ENCODE measurements around the gene PDX1.

The PDX1 gene

GRCh38 chr13:27954406-27954851, 34.6 kb downstream of the PDX1 start:
- no peak overlapping the region for H3K23ac ChIP-seq (ENCODE audit: low read length)
- H2AFZ ChIP-seq (ENCODE audit: insufficient read depth, low read length, poor library complexity) = peak overlapping the region; percentile 93
- peaks cover 7 to 9% of the 10 kb centered on the region in 2 experiments for H3K4me1 ChIP-seq (ENCODE audit: control insufficient read depth in 1 of 2, insufficient read depth in 2 of 2, low read length in 2 of 2)
- no peak overlapping the region for H2AK5ac ChIP-seq (ENCODE audit: low read length)
- H3K18ac ChIP-seq (ENCODE audit: low read length) = peak overlapping the region; percentile 61
- H2BK120ac ChIP-seq (ENCODE audit: insufficient read depth, low read length, poor library complexity) = peak overlapping the region; percentile 86
- H3K36me3 ChIP-seq (ENCODE audit: control insufficient read depth in 1 of 2, insufficient read depth in 2 of 2, low read length in 2 of 2) = no peaks in the 10 kb centered on the region
- peaks cover 3% of the 10 kb centered on the region for H3K79me2 ChIP-seq (ENCODE audit: control insufficient read depth, insufficient read depth, low read length, poor library complexity)
- no CpG with 5 or more reads among the region's 56 CpGs for WGBS (ENCODE audit: extremely low coverage, insufficient coverage, insufficient read length)
- H3K4me3 ChIP-seq (ENCODE audit: low read depth, low read length) = peak overlapping the region; percentile 62
- H2BK5ac ChIP-seq (ENCODE audit: low read depth, low read length, poor library complexity) = peak overlapping the region; percentile 64
- H3K4ac ChIP-seq (ENCODE audit: low read depth, low read length) = peak overlapping the region; percentile 70
- H4K91ac ChIP-seq (ENCODE audit: low read depth, low read length) = peak overlapping the region; percentile 84
- peak overlapping the region; percentile 10 for H3K9ac ChIP-seq (ENCODE audit: low read length)
- peak overlapping the region; percentile 84 for H4K8ac ChIP-seq (ENCODE audit: low read depth, low read length)
- H4K12ac ChIP-seq (ENCODE audit: low read depth, low read length) = peak overlapping the region; percentile 61
- no peak overlapping the region for H2BK12ac ChIP-seq (ENCODE audit: low read length)
- peak overlapping the region; percentile 20 for H3K27ac ChIP-seq (ENCODE audit: low read depth, low read length)
- H3K4me2 ChIP-seq (ENCODE audit: low read length) = peak overlapping the region; percentile 78
- DNase-seq = peak; percentile 25 to 33
- H3K79me1 ChIP-seq (ENCODE audit: low read length) = peaks cover 11% of the 10 kb centered on the region
- H3K27me3 ChIP-seq (ENCODE audit: insufficient read depth, low read length) = peaks cover 4% of the 10 kb centered on the region
- peak overlapping the region; percentile 83 for H3K14ac ChIP-seq (ENCODE audit: low read length)
- H3K9me3 ChIP-seq (ENCODE audit: insufficient read depth, low read depth, low read length) = no peaks in the 10 kb centered on the region

GRCh38 chr13:27955014-27955591, 35.3 kb downstream of the PDX1 start:
- no peak overlapping the region for H3K27ac ChIP-seq (ENCODE audit: low read depth, low read length)
- H4K8ac ChIP-seq (ENCODE audit: low read depth, low read length) = no peak overlapping the region
- H4K12ac ChIP-seq (ENCODE audit: low read depth, low read length) = no peak overlapping the region
- no peak overlapping the region for H2BK120ac ChIP-seq (ENCODE audit: insufficient read depth, low read length, poor library complexity)
- H3K4ac ChIP-seq (ENCODE audit: low read depth, low read length) = no peak overlapping the region
- H3K9ac ChIP-seq (ENCODE audit: low read length) = no peak overlapping the region
- H3K4me2 ChIP-seq (ENCODE audit: low read length) = no peak overlapping the region
- H3K18ac ChIP-seq (ENCODE audit: low read length) = no peak overlapping the region
- H2AK5ac ChIP-seq (ENCODE audit: low read length) = no peak overlapping the region
- no peaks in the 10 kb centered on the region for H3K36me3 ChIP-seq (ENCODE audit: control insufficient read depth in 1 of 2, insufficient read depth in 2 of 2, low read length in 2 of 2)
- no peak overlapping the region for H4K91ac ChIP-seq (ENCODE audit: low read depth, low read length)
- H2BK12ac ChIP-seq (ENCODE audit: low read length) = no peak overlapping the region
- H2BK5ac ChIP-seq (ENCODE audit: low read depth, low read length, poor library complexity) = no peak overlapping the region
- peaks cover 3% of the 10 kb centered on the region for H3K79me2 ChIP-seq (ENCODE audit: control insufficient read depth, insufficient read depth, low read length, poor library complexity)
- no peak overlapping the region for H3K23ac ChIP-seq (ENCODE audit: low read length)
- peaks cover 7 to 9% of the 10 kb centered on the region in 2 experiments for H3K4me1 ChIP-seq (ENCODE audit: control insufficient read depth in 1 of 2, insufficient read depth in 2 of 2, low read length in 2 of 2)
- H3K27me3 ChIP-seq (ENCODE audit: insufficient read depth, low read length) = peaks cover 7% of the 10 kb centered on the region
- no CpG with 5 or more reads among the region's 11 CpGs for WGBS (ENCODE audit: extremely low coverage, insufficient coverage, insufficient read length)
- no peak overlapping the region for H3K14ac ChIP-seq (ENCODE audit: low read length)
- no peak overlapping the region for H2AFZ ChIP-seq (ENCODE audit: insufficient read depth, low read length, poor library complexity)
- H3K79me1 ChIP-seq (ENCODE audit: low read length) = peaks cover 11% of the 10 kb centered on the region
- no peak overlapping the region for H3K4me3 ChIP-seq (ENCODE audit: low read depth, low read length)
- H3K9me3 ChIP-seq (ENCODE audit: insufficient read depth, low read depth, low read length) = no peaks in the 10 kb centered on the region
- no peak for DNase-seq

GRCh38 chr13:27956576-27957300, 36.9 kb downstream of the PDX1 start:
- H3K4me3 ChIP-seq (ENCODE audit: low read depth, low read length) = no peak overlapping the region
- no peak overlapping the region for H2BK120ac ChIP-seq (ENCODE audit: insufficient read depth, low read length, poor library complexity)
- H3K36me3 ChIP-seq (ENCODE audit: control insufficient read depth in 1 of 2, insufficient read depth in 2 of 2, low read length in 2 of 2) = no peaks in the 10 kb centered on the region
- H4K91ac ChIP-seq (ENCODE audit: low read depth, low read length) = no peak overlapping the region
- peaks cover 3% of the 10 kb centered on the region for H3K79me2 ChIP-seq (ENCODE audit: control insufficient read depth, insufficient read depth, low read length, poor library complexity)
- WGBS (ENCODE audit: extremely low coverage, insufficient coverage, insufficient read length) = no CpG with 5 or more reads among the region's 5 CpGs
- H3K9ac ChIP-seq (ENCODE audit: low read length) = no peak overlapping the region
- H3K4me2 ChIP-seq (ENCODE audit: low read length) = peak overlapping the region; percentile 23
- no peak overlapping the region for H3K23ac ChIP-seq (ENCODE audit: low read length)
- peaks cover 11% of the 10 kb centered on the region for H3K79me1 ChIP-seq (ENCODE audit: low read length)
- H3K27me3 ChIP-seq (ENCODE audit: insufficient read depth, low read length) = peaks cover 12% of the 10 kb centered on the region
- H4K12ac ChIP-seq (ENCODE audit: low read depth, low read length) = no peak overlapping the region
- no peak for DNase-seq
- H3K18ac ChIP-seq (ENCODE audit: low read length) = no peak overlapping the region
- no peak overlapping the region for H2BK12ac ChIP-seq (ENCODE audit: low read length)
- no peaks in the 10 kb centered on the region for H3K9me3 ChIP-seq (ENCODE audit: insufficient read depth, low read depth, low read length)
- no peak overlapping the region for H4K8ac ChIP-seq (ENCODE audit: low read depth, low read length)
- no peak overlapping the region for H3K14ac ChIP-seq (ENCODE audit: low read length)
- peaks cover 18 to 22% of the 10 kb centered on the region in 2 experiments for H3K4me1 ChIP-seq (ENCODE audit: control insufficient read depth in 1 of 2, insufficient read depth in 2 of 2, low read length in 2 of 2)
- H2BK5ac ChIP-seq (ENCODE audit: low read depth, low read length, poor library complexity) = no peak overlapping the region
- H3K27ac ChIP-seq (ENCODE audit: low read depth, low read length) = no peak overlapping the region
- no peak overlapping the region for H3K4ac ChIP-seq (ENCODE audit: low read depth, low read length)
- H2AK5ac ChIP-seq (ENCODE audit: low read length) = no peak overlapping the region
- H2AFZ ChIP-seq (ENCODE audit: insufficient read depth, low read length, poor library complexity) = no peak overlapping the region

GRCh38 chr13:27959976-27960361, 40.2 kb downstream of the PDX1 start:
- DNase-seq = no peak
- Histone ChIP-seq H3K14ac (ENCODE audit: low read length) (no peak overlapping the region), H3K18ac (ENCODE audit: low read length) (no peak overlapping the region), H2AFZ (ENCODE audit: insufficient read depth, low read length, poor library complexity) (no peak overlapping the region), H3K9me3 (ENCODE audit: insufficient read depth, low read depth, low read length) (no peaks in the 10 kb centered on the region), H3K9ac (ENCODE audit: low read length) (no peak overlapping the region), H3K79me2 (ENCODE audit: control insufficient read depth, insufficient read depth, low read length, poor library complexity) (no peaks in the 10 kb centered on the region), H3K79me1 (ENCODE audit: low read length) (peaks cover 2% of the 10 kb centered on the region), H3K27ac (ENCODE audit: low read depth, low read length) (no peak overlapping the region), H2BK12ac (ENCODE audit: low read length) (no peak overlapping the region), H4K8ac (ENCODE audit: low read depth, low read length) (no peak overlapping the region), H3K4me3 (ENCODE audit: low read depth, low read length) (no peak overlapping the region), H3K4me1 (ENCODE audit: control insufficient read depth in 1 of 2, insufficient read depth in 2 of 2, low read length in 2 of 2) (peaks cover 19 to 29% of the 10 kb centered on the region in 2 experiments), H3K4me2 (ENCODE audit: low read length) (peak overlapping the region; percentile 61), H4K12ac (ENCODE audit: low read depth, low read length) (no peak overlapping the region), H3K36me3 (ENCODE audit: control insufficient read depth in 1 of 2, insufficient read depth in 2 of 2, low read length in 2 of 2) (peaks cover 0 to 2% of the 10 kb centered on the region in 2 experiments), H4K91ac (ENCODE audit: low read depth, low read length) (no peak overlapping the region), H2AK5ac (ENCODE audit: low read length) (no peak overlapping the region), H3K27me3 (ENCODE audit: insufficient read depth, low read length) (peaks cover 15% of the 10 kb centered on the region), H3K23ac (ENCODE audit: low read length) (no peak overlapping the region), H3K4ac (ENCODE audit: low read depth, low read length) (no peak overlapping the region), H2BK5ac (ENCODE audit: low read depth, low read length, poor library complexity) (no peak overlapping the region), H2BK120ac (ENCODE audit: insufficient read depth, low read length, poor library complexity) (no peak overlapping the region)
- no CpG with 5 or more reads among the region's 14 CpGs for WGBS (ENCODE audit: extremely low coverage, insufficient coverage, insufficient read length)

Measured in trophoblast cell (in vitro differentiated cells and primary cell).